Measurements from ENCODE around the gene ZRANB1. TPM values are rescaled to one million over a fixed set of nuclear protein-coding genes. Genes with fewer than 3 reads are reported as not detected.

ZRANB1 gene
- total RNA-seq, 2 experiments from 2014 or later: 21.2 to 22.2 TPM

DNA sequence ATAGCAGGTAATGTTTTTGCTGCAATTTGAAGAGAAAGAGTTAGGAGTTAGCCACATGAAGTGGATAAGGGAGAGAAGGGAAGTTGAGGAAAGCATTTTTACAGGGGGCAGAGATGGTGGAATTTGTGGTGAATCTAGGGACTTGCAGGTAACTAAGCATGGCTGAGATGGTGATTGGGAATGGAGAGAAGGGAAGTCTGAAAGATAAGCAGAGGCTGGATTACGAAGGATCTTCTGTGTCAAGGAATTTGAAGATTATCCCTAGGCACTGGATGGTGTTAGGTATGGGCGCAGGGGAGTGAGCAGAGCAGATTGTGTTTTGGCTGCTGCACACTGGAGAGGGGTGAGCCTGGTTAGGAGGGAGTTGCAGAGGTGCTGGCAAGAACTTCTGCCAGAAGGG, 25.3 kb downstream of the ZRANB1 start:
- Histone ChIP-seq H3K27ac (ENCODE audit: low read depth in 1 of 2, low read length in 2 of 2) (no peak overlapping the region), H3K27me3 (ENCODE audit: control insufficient read depth in 1 of 2, insufficient read depth in 2 of 2, low read length in 2 of 2) (no peaks in the 10 kb centered on the region), H3K4me3 (ENCODE audit: low read length) (no peak overlapping the region), H3K4me1 (ENCODE audit: insufficient read depth, low read length) (peaks cover 5% of the 10 kb centered on the region), H3K9me3 (ENCODE audit: control insufficient read depth in 1 of 2, insufficient read depth in 1 of 2, low read length in 2 of 2) (no peaks in the 10 kb centered on the region), H3K36me3 (ENCODE audit: insufficient read depth, low read length) (peaks cover 50% of the 10 kb centered on the region)
- ChIA-PET POLR2A (no interaction called here), CTCF (no interaction called here)
- intact Hi-C loops (cut with DNase I, micrococcal nuclease): no loop called here
- DNase-seq: no peak
- H3K27ac Mint-ChIP-seq: peak overlapping the region; percentile 3
- peaks cover 92% of the 10 kb centered on the region for H3K36me3 Mint-ChIP-seq (ENCODE audit: low read depth)
- H3K9me3 Mint-ChIP-seq: no peaks in the 10 kb centered on the region
- no peak for ATAC-seq (ENCODE audit: poor library complexity)
- H3K4me1 Mint-ChIP-seq (ENCODE audit: low read depth): peaks cover 42% of the 10 kb centered on the region
- TF ChIP-seq CTCF (IDR thresholded peaks at IDR 0.05): no peak
- no peak overlapping the region for H3K4me3 Mint-ChIP-seq
- no peaks in the 10 kb centered on the region for H3K27me3 Mint-ChIP-seq

- TF ChIP-seq CTCF (IDR thresholded peaks at IDR 0.05): no peak
- Mint-ChIP-seq H3K27me3 (no peaks in the 10 kb centered on the region), H3K27ac (peak overlapping the region; percentile 54), H3K36me3 (ENCODE audit: low read depth) (peaks cover 99% of the 10 kb centered on the region), H3K4me1 (ENCODE audit: low read depth) (peaks cover 39% of the 10 kb centered on the region), H3K9me3 (no peaks in the 10 kb centered on the region), H3K4me3 (no peak overlapping the region)
- Histone ChIP-seq H3K4me1 (ENCODE audit: insufficient read depth, low read length) (peaks cover 12% of the 10 kb centered on the region), H3K27ac (ENCODE audit: low read depth in 1 of 2, low read length in 2 of 2) (no peak overlapping the region), H3K27me3 (ENCODE audit: control insufficient read depth in 1 of 2, insufficient read depth in 2 of 2, low read length in 2 of 2) (no peaks in the 10 kb centered on the region), H3K4me3 (ENCODE audit: low read length) (no peak overlapping the region), H3K9me3 (ENCODE audit: control insufficient read depth in 1 of 2, insufficient read depth in 1 of 2, low read length in 2 of 2) (no peaks in the 10 kb centered on the region), H3K36me3 (ENCODE audit: insufficient read depth, low read length) (peaks cover 56% of the 10 kb centered on the region)
- intact Hi-C loops (cut with DNase I, micrococcal nuclease): no loop called here
- ATAC-seq (ENCODE audit: poor library complexity) (no peak), DNase-seq (no peak)
- ChIA-PET POLR2A (no interaction called here), CTCF (no interaction called here)
Observed at GRCh38 chr10:124971276-124971675, 29.4 kb downstream of the ZRANB1 start.

- ATAC-seq (ENCODE audit: poor library complexity) (no peak), DNase-seq (no peak)
- intact Hi-C loops (cut with DNase I, micrococcal nuclease): no loop called here
- H3K27me3 Mint-ChIP-seq: no peaks in the 10 kb centered on the region
- H3K4me3 Mint-ChIP-seq: no peak overlapping the region
- Histone ChIP-seq H3K27ac (ENCODE audit: low read depth in 1 of 2, low read length in 2 of 2) (no peak overlapping the region), H3K4me3 (ENCODE audit: low read length) (no peak overlapping the region), H3K36me3 (ENCODE audit: insufficient read depth, low read length) (peaks cover 48% of the 10 kb centered on the region), H3K9me3 (ENCODE audit: control insufficient read depth in 1 of 2, insufficient read depth in 1 of 2, low read length in 2 of 2) (no peaks in the 10 kb centered on the region), H3K27me3 (ENCODE audit: control insufficient read depth in 1 of 2, insufficient read depth in 2 of 2, low read length in 2 of 2) (no peaks in the 10 kb centered on the region), H3K4me1 (ENCODE audit: insufficient read depth, low read length) (peaks cover 16% of the 10 kb centered on the region)
- TF ChIP-seq CTCF (IDR thresholded peaks at IDR 0.05): no peak
- H3K27ac Mint-ChIP-seq: peak overlapping the region; percentile 36
- peaks cover 41% of the 10 kb centered on the region for H3K4me1 Mint-ChIP-seq (ENCODE audit: low read depth)
- H3K36me3 Mint-ChIP-seq (ENCODE audit: low read depth): peaks cover 90% of the 10 kb centered on the region
- no peaks in the 10 kb centered on the region for H3K9me3 Mint-ChIP-seq
- ChIA-PET CTCF (interaction anchor here (1.3 kb wide), 1 partner anchor 20 kb away, joined by 3 read pairs; no protein-coding TSS in a partner anchor), POLR2A (no interaction called here)
Observed at GRCh38 chr10:124972637-124973036, 30.7 kb downstream of the ZRANB1 start.
